SH-SY5Y (cell line): ENCODE measurements around the gene SMIM45.

ENCODE experiments used
- GATA2 ChIP-seq: IDR thresholded peaks from 2 replicates; pipeline ENCODE4 v1.6.1; 2011; ENCODE audit warnings: mild to moderate bottlenecking, low read depth, low read length
- GATA3 ChIP-seq: IDR thresholded peaks from 2 replicates; pipeline ENCODE4 v1.6.1; 2011; ENCODE audit warnings: low read depth, mild to moderate bottlenecking, low read length, moderate library complexity

GRCh38 chr22:41998361-41999261, 46.7 kb downstream of the SMIM45 start, which contains the start of gene WBP2NL:
- TF ChIP-seq GATA3, result no peak
- TF ChIP-seq GATA2, result no peak
